GM12874 (cell line): ENCODE data around the gene RYR3.

ENCODE experiments used
- TF ChIP-seq, protein P1 (sequence below): IDR thresholded peaks from 2 replicates; pipeline ENCODE4 v1.5.1; 2011; ENCODE audit warnings: low read depth, mild to moderate bottlenecking, control low read depth, low read length, moderate library complexity; ENCODE audit not compliant: insufficient read depth

RYR3 gene

DNA sequence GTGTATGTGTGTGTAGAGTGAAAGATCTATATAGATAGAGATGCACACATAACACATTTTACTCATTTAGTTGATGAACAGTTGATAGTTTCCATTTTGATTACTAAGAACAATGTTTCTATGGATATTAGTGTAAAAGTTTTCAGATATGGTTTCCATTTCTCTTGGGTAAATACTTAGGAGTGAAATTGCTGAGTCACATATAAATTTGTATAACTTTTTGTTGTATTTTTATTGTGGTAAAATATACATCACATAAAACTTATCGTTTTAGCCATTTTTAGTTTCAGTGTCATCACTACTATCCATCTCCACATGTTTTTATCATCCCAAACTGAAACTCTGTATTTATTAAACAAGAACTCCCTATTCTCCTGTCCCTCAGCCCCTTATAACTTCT, 258.3 kb downstream of the RYR3 start:
- TF ChIP-seq, protein P1, sequence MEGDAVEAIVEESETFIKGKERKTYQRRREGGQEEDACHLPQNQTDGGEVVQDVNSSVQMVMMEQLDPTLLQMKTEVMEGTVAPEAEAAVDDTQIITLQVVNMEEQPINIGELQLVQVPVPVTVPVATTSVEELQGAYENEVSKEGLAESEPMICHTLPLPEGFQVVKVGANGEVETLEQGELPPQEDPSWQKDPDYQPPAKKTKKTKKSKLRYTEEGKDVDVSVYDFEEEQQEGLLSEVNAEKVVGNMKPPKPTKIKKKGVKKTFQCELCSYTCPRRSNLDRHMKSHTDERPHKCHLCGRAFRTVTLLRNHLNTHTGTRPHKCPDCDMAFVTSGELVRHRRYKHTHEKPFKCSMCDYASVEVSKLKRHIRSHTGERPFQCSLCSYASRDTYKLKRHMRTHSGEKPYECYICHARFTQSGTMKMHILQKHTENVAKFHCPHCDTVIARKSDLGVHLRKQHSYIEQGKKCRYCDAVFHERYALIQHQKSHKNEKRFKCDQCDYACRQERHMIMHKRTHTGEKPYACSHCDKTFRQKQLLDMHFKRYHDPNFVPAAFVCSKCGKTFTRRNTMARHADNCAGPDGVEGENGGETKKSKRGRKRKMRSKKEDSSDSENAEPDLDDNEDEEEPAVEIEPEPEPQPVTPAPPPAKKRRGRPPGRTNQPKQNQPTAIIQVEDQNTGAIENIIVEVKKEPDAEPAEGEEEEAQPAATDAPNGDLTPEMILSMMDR = no peak

DNA sequence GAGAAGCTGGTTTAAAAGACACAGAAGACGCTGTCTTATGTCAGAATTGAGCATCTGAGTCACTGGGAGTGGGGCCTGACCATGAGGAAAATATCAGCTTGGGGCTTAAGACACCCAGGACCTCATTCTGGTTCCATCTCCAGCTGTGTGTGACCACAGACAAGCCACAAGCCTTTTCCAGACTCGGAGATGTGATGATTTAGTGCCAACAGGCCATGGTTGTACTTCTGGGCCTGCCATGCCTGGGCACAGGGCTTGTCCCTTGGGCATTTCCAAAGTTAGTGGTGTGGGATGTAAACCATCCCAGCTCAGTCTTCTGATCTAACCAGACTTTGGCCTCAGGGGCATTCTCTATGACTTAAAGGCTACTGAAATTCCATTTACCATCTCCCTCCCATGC, 269.8 kb downstream of the RYR3 start:
- TF ChIP-seq, protein P1 = no peak

DNA sequence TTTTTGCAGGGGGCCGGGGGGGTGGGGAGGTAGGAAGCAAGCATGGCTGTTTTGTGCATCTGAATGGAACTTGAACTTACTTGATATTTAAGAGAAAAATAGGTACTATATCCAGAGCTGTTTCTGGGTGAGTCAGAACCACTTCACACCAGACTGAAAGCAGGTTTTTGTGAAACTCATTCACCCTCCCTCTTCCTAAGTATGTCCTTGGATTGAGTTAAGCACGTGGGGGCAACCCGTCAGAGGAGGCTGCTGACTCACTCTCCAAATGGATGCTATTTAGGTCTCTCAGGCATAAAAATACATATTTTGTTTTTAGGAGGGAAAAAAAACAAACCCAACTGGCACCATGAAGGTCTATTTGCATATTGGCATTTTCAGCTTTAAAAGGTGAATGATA, 270.3 kb downstream of the RYR3 start:
- TF ChIP-seq, protein P1 = no peak

DNA sequence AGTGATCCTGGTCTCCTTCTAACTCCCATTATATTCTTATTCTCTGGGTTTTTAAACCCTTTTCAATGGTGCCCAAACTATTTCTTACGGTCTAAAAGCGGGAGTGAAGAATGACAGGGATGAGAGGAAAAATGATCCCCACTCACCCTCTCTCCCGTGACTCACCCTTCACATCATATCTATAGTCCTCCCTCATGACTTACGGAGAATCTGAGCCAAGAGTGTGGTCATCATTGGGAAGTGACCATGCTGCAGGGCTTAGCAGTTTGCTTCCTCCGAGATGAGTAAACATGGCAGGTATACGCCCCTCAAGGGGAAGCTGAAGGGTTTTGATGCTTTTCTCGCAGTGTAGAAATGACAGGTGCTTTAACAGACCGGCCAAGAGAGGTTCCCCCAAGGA, 274.0 kb downstream of the RYR3 start:
- TF ChIP-seq, protein P1 = no peak

GRCh38 chr15:33586786-33587697, 276.3 kb downstream of the RYR3 start:
- TF ChIP-seq, protein P1 = no peak

- TF ChIP-seq, protein P1 = no peak
Measured at GRCh38 chr15:33587773-33588172, 277.0 kb downstream of the RYR3 start.

DNA sequence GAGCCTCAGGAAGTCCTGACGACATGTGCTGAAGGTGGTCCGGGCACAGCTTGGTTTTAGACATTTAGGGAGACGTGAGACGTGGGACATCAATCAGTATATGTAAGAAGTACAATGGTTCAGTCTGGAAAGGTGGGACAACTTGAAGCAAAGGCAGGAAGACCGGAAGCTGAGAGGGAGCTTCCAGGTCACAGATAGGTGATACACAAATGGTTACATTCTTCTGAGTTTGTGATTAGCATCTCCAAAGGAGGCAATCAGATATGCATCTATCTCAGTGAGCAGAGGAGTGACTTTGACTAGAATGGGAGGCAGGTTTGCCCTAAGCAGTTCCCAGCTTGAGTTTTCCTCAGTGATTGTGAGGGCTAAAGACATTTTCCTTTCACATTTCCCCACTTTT, 282.1 kb downstream of the RYR3 start:
- TF ChIP-seq, protein P1 = no peak
